Esophagus mucosa (tissue), 1 donor: ENCODE data around the gene TMEM184A. TPM values are rescaled to one million over a fixed set of nuclear protein-coding genes. Genes with fewer than 3 reads are reported as not detected.

ENCODE experiments used
- ATAC-seq: fragments of 200-7000 bp; cut with Tn5 transposase; one replicate; pipeline ENCODE4 v1.9.1; 2020
- total RNA-seq: library from RNA; stranded (reverse); gene quantifications from one replicate; pipeline ENCODE4 v1.2.4, GENCODE V29; 2023
- donor health status: DM: yes; HTN: yes; CAD: no.

Gene TMEM184A
- total RNA-seq, 1 donor from 2014 or later: 86.6 TPM

DNA sequence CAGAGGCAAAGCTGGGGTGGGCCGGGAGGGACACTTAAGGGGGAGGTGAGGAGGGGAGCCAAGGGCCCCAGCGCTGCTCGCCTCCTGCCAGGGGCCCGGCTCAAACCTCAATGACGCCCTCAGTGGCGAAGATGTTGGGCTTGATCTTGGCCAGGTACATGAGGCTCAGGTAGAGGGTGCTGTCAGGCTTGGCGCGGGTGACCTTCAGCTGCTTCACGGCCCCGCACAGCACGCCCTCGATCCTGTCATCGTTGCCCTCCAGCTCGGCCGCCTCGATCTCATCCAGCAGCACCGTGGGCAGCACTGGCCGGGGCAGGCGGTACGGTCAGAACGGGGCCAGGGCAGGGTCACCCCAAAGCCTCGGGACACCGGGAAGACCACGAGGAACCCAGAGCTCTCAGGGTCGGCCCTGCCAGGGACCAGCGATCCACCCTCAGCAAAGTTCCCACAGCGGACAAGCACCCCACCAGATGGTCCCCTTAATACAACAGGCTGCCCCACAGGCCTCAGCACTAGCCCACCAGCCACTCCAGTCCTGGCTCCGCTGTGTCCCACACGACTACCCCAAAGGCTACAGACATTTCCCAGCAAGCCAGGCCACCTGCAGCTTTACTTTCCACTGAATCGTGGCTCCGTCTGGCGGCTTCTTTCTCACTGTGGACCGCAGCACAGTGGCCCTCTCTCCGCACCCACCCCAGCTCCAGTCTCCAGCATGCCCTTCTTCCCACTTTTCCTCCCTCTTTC lies 55.8 kb downstream of the TMEM184A start:
- no peak for ATAC-seq

DNA sequence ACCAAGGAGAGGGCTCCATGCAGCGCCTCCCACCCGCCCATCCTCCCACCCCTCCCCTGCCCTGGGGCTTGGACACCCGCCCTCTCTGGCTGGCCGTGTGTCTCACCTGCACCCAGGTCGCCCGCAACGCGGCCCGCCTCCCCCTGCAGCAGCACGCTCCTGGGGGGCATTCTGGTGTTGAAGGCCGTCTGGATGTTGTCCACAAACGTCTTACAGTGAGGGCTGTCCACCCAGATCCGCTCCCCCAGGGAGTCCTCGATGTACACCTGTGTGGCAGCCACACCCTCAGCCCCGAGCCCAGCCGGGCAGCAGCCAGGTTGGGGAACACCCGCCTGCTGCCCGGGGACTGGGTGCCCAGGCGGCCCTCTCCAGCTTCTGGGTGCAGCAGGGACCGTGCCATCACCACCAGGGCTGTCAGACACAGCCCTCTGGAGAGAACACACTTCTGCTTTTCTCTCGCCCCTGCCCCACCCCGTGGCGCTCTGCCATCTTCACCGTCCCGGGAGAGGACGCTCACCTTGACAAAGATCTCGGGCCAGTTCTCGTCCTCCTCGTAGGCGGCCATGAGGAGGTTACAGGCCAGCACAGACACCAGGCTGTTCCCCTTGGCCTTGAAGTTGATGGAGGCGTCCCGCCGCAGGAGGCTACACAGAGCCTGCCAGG lies 56.5 kb downstream of the TMEM184A start:
- no peak for ATAC-seq

DNA sequence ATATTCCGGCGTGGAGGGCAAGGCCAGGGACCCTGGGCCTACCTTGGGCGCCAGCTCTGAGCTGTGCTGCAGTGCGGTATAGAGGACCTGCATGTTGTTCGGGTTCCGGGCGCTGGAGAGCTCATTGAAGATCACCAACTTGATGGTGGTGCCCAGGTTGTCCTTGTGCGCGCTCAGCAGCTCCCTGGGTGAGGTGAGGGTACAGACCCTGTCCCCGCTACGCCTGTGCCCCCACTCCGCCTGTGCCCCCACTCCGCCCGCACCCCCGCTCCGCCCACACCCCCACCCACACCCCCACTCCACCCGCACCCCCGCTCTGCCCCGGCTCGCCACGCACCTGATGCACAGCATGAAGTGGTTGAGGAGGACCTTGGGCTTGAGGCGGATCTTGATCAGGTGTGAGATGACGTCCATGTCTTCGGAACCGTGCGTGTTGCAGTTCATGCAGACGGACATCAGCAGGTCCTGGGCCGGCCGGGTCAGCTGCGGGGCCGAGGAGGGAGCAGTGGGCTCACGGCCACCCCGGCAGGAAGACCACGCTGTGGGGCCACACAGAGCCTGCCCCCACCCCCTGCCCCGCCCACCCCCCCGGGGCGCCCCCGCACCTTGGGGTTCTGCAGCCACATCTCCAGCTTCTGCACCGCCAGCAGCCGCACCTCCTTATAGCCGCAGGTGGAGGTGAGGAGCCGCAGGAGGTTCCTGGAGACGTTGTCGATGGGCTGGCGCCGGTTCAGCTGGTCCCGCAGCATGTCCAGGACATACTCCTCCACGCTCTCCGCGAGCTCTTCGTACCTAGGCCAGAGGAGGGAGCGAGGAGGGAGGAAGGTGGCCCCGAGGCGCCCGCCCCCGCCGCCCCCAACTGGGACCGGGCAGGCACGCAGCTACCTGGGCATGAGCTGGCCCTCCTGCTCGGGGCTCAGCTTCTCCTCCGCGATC lies 57.4 kb downstream of the TMEM184A start:
- ATAC-seq: no peak

DNA sequence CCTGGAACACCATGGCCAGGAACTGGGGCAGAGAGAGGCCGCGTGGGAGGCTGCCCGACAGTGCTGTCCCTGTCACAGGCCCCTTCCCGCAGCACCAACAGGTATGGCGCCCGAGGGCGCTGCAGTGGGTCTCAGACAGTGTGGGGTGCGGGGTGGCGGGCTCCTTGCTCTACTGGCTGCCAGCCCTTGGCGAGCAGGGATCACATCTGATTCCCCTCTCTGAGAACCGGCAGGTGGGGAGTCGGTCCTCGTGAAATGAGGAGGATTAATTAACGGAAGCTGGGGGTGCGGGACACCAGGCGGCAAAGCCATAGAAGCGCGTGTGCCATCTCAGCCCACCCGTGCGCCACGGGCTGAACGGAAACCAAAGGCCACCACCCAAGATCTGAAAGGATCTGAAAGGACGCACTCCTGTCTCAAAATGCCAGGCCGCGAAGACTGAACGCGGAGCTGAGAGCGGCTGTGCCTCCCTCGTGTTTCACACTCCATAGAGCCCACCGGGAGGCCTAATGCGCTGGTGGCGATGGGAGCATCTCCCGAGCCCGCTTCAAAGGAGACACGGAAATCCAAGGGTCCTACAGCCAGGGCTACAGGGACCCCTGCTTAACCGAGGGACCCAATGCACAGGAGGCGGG lies 58.6 kb downstream of the TMEM184A start:
- ATAC-seq: no peak

DNA sequence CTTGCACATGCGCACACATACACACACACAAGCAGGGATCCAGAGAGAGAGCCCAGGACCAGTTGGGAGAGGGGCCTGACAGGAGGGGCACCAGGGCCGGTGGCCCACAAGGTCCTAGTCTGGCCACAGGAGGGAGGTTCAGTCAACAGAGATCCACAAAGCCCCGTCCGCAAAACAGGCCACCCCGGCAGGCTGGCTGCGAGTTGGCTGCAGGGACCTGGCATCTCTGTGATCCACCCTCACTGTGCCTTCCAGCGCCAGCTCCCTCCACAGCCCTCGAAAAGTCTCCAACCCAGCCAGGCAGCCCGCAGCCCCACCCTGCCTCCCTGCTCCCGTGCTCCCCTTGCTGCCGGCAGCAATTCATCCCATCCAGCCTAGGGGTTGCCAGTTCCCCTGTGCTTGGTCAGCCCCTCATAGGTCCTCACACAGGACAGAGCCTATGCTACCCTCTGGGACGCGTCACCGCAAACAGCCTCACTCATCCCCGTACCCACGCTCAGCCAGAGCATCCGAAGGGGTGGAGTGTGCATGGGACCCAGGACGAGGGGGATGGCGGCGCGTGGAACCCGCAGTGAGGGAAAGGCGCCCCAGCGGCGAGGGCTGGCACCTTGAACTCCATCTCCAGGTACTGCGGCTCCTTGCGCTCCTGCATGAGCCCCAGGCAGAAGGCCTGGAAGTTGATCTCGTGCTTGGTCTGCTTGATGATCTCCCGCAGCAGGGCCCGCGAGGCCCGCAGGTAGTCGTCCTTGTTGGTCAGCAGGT lies 59.3 kb downstream of the TMEM184A start:
- ATAC-seq: no peak

DNA sequence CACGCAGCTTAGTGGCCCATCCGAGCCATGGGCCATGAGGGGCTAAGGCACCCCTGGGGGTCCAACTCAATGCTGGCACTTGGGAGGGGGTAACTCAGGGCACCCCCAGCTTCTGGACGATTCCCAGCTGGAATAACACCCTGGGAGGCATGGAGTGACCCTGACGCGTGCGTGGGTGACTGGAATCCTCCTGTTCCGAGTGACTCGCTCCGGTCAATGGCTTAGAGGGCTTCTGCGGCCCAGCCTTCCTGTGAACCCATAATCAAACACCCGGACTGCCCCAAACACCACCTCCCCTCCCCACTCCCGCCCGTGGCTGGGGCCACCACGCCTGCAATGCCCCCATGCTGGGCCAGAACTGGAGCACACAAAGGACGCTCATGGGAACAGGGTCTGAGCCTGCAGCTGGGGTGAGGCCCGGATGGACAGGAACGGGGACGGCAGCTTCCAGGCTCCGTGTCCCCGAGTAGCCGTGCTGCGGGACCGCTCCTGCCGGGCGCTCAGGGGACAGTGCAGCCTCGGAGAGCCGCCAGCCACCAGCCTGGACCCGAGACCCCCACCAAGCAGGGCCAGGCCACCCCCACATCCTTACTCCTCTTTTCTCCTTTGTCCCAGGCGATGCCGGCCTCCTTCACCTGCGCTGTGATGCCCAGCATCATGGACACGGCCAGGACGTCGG lies 60.3 kb downstream of the TMEM184A start:
- no peak for ATAC-seq

DNA sequence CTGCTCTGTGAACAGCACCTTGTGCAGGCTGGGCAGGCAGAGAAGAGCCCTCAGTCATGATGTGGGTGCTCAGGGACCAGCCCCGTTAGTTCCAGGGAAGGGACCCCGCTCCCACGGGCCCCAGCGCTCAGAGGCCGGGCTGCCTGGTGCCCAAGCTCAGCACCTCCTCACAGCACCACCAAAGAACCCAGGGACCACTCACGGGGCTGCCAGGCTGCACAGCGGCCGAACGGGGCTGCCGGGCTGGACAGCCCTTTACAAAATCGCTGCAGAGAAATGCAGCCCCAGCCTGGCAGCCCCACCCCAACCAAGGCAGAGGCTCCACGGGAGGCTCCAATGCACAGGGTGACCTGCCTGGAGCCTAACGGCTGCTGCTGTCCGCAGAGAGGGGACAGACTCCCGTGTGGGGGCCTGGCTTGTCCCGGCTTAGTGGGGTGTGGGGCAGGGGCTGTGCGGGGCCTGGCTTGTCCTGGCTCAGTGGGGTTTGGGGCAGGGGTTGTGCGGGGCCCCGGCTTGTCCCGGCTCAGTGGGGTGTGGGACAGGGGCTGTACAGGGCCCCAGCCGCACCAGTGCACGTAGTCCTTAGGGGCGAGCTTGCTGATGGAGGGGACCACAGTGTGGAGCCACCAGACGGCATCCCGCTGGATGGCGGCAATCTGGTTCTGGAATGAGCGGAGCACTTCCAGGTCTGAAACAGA lies 61.0 kb downstream of the TMEM184A start:
- peak; percentile 7 for ATAC-seq

DNA sequence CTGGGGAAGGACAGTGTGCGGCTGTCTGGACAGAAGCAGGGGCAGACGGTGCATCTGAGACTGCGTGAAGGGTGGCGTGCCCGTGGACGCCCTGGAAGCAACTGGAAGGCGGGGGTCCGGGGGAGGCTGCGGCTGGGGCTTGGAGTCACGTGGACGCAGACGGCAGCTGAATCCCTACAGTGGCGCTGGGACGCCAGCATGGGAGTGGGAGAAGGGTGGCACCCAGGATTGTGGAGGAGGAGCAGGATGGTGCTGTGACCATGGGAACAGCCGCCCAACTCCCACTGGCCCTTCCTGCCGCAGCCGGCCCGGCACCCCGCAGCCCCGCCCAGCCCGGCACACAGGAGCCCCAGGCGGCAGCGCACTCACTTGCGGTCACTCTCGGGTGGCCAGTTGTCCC lies 61.6 kb downstream of the TMEM184A start:
- ATAC-seq: no peak

DNA sequence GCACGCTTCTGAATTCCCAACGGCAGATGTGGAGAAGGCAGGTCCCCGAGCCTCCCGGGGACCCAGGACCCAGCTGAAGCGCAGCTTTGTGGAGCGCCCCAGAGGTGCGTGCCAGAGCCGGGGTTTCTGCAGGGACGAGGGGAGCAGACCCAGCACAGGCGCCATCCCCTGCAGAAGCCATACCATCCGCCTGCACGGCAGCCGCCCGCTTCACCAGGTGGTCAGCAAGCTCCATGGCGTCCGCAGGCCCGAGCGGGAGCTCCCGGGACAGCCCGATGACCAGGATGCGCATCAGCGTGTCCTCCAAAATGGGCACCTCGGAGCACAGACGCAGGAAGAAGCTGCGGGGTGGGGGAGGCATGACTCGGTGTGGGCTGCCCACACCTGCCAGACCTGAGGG lies 62.4 kb downstream of the TMEM184A start:
- no peak for ATAC-seq

DNA sequence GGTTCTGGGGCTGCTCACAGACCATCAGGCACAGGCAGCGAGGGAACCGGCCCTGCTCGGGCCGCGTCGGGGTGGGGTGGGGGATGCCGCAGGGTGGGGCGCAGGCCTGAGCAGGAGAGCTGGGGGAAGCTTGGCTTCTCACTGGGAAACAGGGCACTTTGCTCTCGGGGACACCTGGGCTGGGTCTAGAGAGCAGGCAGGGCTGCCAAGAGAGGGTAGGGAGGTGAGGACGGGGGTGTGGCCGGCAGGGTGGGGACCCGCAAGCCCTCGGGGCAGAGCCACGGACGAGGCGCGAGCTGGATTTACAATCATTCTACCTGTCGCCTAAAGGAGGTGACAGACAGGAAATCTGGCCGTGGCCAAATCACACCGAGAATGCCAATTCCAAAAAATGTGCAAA lies 62.9 kb downstream of the TMEM184A start:
- no peak for ATAC-seq

DNA sequence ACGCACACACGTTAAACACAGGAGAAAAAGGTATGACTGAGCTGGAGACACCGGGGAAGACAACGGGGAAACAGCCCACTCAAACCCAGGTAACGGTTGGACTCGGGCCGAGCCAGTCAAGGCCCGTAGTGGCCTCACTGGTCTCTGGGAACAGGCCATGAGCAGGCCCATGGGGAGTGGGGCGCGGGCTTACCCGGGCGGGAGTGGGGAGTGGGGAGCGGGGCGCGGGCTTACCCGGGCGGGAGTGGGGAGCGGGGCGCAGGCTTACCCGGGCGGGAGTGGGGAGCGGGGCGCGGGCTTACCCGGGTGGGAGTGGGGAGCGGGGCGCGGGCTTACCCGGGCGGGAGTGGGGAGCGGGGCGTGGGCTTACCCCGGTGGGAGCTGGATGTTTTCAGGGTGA lies 63.4 kb downstream of the TMEM184A start:
- no peak for ATAC-seq

Other genes with a start within 250 kb of the TMEM184A start
- 16.1 TPM for gene MICALL2, start 96.7 kb downstream of the TMEM184A start, total RNA-seq
- 50.4 TPM for gene INTS1, start 51.8 kb downstream of the TMEM184A start, total RNA-seq
- gene MAFK, start 25.5 kb downstream of the TMEM184A start, total RNA-seq: 12.6 TPM
- 39.8 TPM for gene PSMG3, start 13.8 kb upstream of the TMEM184A start, total RNA-seq
- 0.68 TPM for gene ELFN1, start 114.1 kb upstream of the TMEM184A start, total RNA-seq